Measurements from ENCODE around the gene TLK1. TPM values are rescaled to one million over a fixed set of nuclear protein-coding genes. Genes with fewer than 3 reads are reported as not detected.
"Not testable (repeated sequence)": the region's sequence is repeated elsewhere in the genome, so short reads cannot be mapped to it uniquely, and the experiment has no call there.

Gene TLK1
- total RNA-seq, 1 donor from 2014 or later, result 14.6 TPM

DNA sequence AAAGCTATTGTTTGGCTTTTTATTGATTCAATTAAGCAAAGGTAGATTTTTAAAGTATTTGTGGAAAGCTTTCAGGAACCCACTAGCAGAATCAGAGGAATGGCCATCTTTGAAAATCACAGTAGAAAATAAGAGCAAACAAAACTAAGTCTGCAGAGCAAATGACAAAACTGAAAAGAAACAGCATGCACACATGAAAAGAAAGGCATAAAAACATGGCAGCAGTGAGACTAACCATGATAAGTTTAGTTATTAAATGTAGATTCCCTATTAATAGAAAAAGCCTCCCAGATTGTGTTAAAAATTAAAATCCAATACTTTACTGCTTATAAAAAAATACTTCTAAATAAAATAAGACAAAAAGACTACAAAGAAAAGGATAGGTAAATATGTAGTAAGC lies 9.1 kb upstream of the TLK1 start:
- no peak overlapping the region for H3K9ac ChIP-seq (ENCODE audit: low read depth in 1 of 3, low read length in 3 of 3)
- no peaks in the 10 kb centered on the region for H3K36me3 ChIP-seq (ENCODE audit: control insufficient read depth in 3 of 3, insufficient read depth in 3 of 3, low read length in 3 of 3)
- no peak overlapping the region for H3K4me3 ChIP-seq (ENCODE audit: low read length in 3 of 3)
- no peaks in the 10 kb centered on the region for H3K27me3 ChIP-seq (ENCODE audit: control insufficient read depth in 3 of 3, insufficient read depth in 3 of 3, low read length in 3 of 3)
- no peaks in the 10 kb centered on the region for H3K9me3 ChIP-seq (ENCODE audit: control insufficient read depth in 3 of 3, low read length in 3 of 3)
- no peaks in the 10 kb centered on the region for H3K4me1 ChIP-seq (ENCODE audit: control insufficient read depth in 3 of 3, insufficient read depth in 3 of 3, low read length in 3 of 3)
- H3K27ac ChIP-seq (ENCODE audit: low read depth, low read length), result no peak overlapping the region

DNA sequence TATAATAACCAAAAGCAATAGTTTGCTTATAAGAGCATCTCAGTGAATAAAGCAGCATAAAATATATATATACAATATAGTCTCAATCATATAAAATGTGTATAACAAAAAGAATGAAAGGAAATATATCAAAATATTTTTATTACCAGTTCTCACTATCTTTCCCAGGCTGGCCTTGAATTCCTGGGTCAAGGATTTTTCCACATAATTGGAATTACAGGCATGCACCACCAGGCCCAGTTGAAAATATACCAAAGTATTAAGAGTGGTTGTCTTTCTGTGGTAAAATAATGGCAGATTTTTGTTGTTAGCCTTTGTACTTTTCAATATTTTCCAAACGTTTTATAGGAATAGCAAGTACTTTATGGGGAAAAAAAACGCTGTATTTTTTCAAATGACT lies 8.6 kb upstream of the TLK1 start:
- Histone ChIP-seq H3K9ac (ENCODE audit: low read depth in 1 of 3, low read length in 3 of 3) (no peak overlapping the region), H3K4me1 (ENCODE audit: control insufficient read depth in 3 of 3, insufficient read depth in 3 of 3, low read length in 3 of 3) (no peaks in the 10 kb centered on the region), H3K4me3 (ENCODE audit: low read length in 3 of 3) (no peak overlapping the region), H3K27ac (ENCODE audit: low read depth, low read length) (no peak overlapping the region), H3K9me3 (ENCODE audit: control insufficient read depth in 3 of 3, low read length in 3 of 3) (no peaks in the 10 kb centered on the region), H3K36me3 (ENCODE audit: control insufficient read depth in 3 of 3, insufficient read depth in 3 of 3, low read length in 3 of 3) (no peaks in the 10 kb centered on the region), H3K27me3 (ENCODE audit: control insufficient read depth in 3 of 3, insufficient read depth in 3 of 3, low read length in 3 of 3) (no peaks in the 10 kb centered on the region)

DNA sequence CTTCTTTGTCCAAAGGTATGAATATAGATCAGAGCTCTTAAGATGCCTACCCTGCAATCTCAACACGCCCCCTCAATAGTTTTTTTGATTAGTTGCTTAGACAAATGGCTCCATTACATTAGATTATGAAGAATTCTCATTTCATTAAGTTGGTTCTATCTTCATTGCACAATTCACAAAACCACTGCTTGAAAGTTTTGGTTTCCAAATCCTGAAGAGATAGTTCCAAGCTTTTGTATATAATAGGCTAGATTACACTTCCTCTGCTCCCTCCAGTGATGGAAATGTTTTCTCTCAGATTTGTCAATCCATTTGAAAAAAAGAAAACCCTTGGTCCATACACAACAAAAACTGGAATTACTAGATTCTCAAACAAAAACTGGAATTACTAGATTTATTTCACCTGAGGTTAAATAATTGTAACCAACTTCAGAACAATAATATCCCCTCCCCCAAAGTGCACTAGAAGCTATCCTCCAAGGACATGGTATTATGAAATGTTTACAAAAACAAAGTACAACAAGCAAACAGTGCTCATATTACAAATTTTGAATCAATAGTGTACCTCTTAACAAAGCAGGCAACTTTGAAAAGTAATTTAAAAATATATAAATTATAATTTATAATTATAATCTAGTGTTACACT lies 6.8 kb upstream of the TLK1 start:
- H3K4me1 ChIP-seq (ENCODE audit: control insufficient read depth in 3 of 3, insufficient read depth in 3 of 3, low read length in 3 of 3), result no peaks in the 10 kb centered on the region
- H3K27ac ChIP-seq (ENCODE audit: low read depth, low read length), result no peak overlapping the region
- H3K36me3 ChIP-seq (ENCODE audit: control insufficient read depth in 3 of 3, insufficient read depth in 3 of 3, low read length in 3 of 3), result no peaks in the 10 kb centered on the region
- no peak overlapping the region for H3K9ac ChIP-seq (ENCODE audit: low read depth in 1 of 3, low read length in 3 of 3)
- H3K4me3 ChIP-seq (ENCODE audit: low read length in 3 of 3), result no peak overlapping the region
- no peaks in the 10 kb centered on the region for H3K27me3 ChIP-seq (ENCODE audit: control insufficient read depth in 3 of 3, insufficient read depth in 3 of 3, low read length in 3 of 3)
- H3K9me3 ChIP-seq (ENCODE audit: control insufficient read depth in 3 of 3, low read length in 3 of 3), result no peaks in the 10 kb centered on the region

DNA sequence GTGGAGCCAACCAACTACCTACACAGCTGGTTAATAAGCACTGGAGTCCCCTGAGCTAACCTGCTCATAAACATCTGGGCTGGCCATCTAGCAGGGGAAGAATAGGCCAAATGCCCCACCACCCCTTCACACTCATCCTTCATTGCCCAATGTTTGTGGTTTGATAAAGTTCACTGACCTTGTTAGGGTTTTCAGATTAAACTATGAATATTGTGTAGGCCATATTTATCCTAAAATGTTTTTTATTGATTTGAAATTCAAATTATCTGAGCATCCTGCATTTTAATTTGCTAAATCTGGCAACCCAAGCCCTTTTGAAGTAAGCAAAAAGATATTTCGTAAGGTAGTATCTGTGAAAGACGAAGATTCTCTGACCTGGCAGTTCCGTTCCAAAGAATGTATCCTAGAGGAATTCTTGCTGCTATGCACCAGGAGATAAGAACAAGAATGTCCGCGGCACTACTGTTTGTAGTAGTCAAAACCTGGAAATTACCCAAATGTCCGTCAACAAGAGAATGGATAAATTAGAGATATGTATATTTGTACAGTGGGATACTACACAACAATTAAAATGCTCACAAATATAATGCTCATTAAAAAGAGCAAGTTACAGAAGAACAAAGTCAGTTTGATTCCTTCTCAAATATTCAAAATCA lies 5.8 kb upstream of the TLK1 start:
- Histone ChIP-seq H3K9ac (ENCODE audit: low read depth in 1 of 3, low read length in 3 of 3) (no peak overlapping the region), H3K4me3 (ENCODE audit: low read length in 3 of 3) (no peak overlapping the region), H3K9me3 (ENCODE audit: control insufficient read depth in 3 of 3, low read length in 3 of 3) (no peaks in the 10 kb centered on the region), H3K27ac (ENCODE audit: low read depth, low read length) (no peak overlapping the region), H3K36me3 (ENCODE audit: control insufficient read depth in 3 of 3, insufficient read depth in 3 of 3, low read length in 3 of 3) (no peaks in the 10 kb centered on the region), H3K4me1 (ENCODE audit: control insufficient read depth in 3 of 3, insufficient read depth in 3 of 3, low read length in 3 of 3) (peaks cover 0 to 5% (median 2%) of the 10 kb centered on the region in 3 donors), H3K27me3 (ENCODE audit: control insufficient read depth in 3 of 3, insufficient read depth in 3 of 3, low read length in 3 of 3) (no peaks in the 10 kb centered on the region)

- Histone ChIP-seq H3K27ac (ENCODE audit: low read depth, low read length) (no peak overlapping the region), H3K27me3 (ENCODE audit: control insufficient read depth in 3 of 3, insufficient read depth in 3 of 3, low read length in 3 of 3) (no peaks in the 10 kb centered on the region), H3K9me3 (ENCODE audit: control insufficient read depth in 3 of 3, low read length in 3 of 3) (no peaks in the 10 kb centered on the region)
Measured at GRCh38 chr2:171165967-171166327, 5.3 kb upstream of the TLK1 start.

GRCh38 chr2:171163261-171163660 lies 2.6 kb upstream of the TLK1 start:
- Histone ChIP-seq H3K9me3 (ENCODE audit: control insufficient read depth in 3 of 3, low read length in 3 of 3) (no peaks in the 10 kb centered on the region), H3K4me1 (ENCODE audit: control insufficient read depth in 3 of 3, insufficient read depth in 3 of 3, low read length in 3 of 3) (peaks cover 7 to 10% (median 8%) of the 10 kb centered on the region in 3 donors), H3K27me3 (ENCODE audit: control insufficient read depth in 3 of 3, insufficient read depth in 3 of 3, low read length in 3 of 3) (no peaks in the 10 kb centered on the region), H3K4me3 (ENCODE audit: low read length in 3 of 3) (no peak overlapping the region), H3K9ac (ENCODE audit: low read depth in 1 of 3, low read length in 3 of 3) (no peak overlapping the region), H3K36me3 (ENCODE audit: control insufficient read depth in 3 of 3, insufficient read depth in 3 of 3, low read length in 3 of 3) (no peaks in the 10 kb centered on the region), H3K27ac (ENCODE audit: low read depth, low read length) (no peak overlapping the region)

More at GRCh38 chr2:171165967-171166327, 5.3 kb upstream of the TLK1 start:
- Histone ChIP-seq H3K4me3 (ENCODE audit: low read length in 3 of 3) (no peak overlapping the region), H3K36me3 (ENCODE audit: control insufficient read depth in 3 of 3, insufficient read depth in 3 of 3, low read length in 3 of 3) (no peaks in the 10 kb centered on the region), H3K4me1 (ENCODE audit: control insufficient read depth in 3 of 3, insufficient read depth in 3 of 3, low read length in 3 of 3) (peaks cover 0 to 5% (median 2%) of the 10 kb centered on the region in 3 donors), H3K9ac (ENCODE audit: low read depth in 1 of 3, low read length in 3 of 3) (no peak overlapping the region)

- H3K27me3 ChIP-seq (ENCODE audit: control insufficient read depth in 3 of 3, insufficient read depth in 3 of 3, low read length in 3 of 3); H3K9me3 ChIP-seq (ENCODE audit: control insufficient read depth in 3 of 3, low read length in 3 of 3); H3K9ac ChIP-seq (ENCODE audit: low read depth in 1 of 3, low read length in 3 of 3); H3K36me3 ChIP-seq (ENCODE audit: control insufficient read depth in 3 of 3, insufficient read depth in 3 of 3, low read length in 3 of 3); H3K27ac ChIP-seq (ENCODE audit: low read depth, low read length); H3K4me3 ChIP-seq (ENCODE audit: low read length in 3 of 3): not testable (repeated sequence)
- peaks cover 8 to 15% (median 8%) of the 10 kb centered on the region in 3 donors for H3K4me1 ChIP-seq (ENCODE audit: control insufficient read depth in 3 of 3, insufficient read depth in 3 of 3, low read length in 3 of 3)
Measured at GRCh38 chr2:171162522-171163197, 2.0 kb upstream of the TLK1 start.

- no peaks in the 10 kb centered on the region for H3K36me3 ChIP-seq (ENCODE audit: control insufficient read depth in 3 of 3, insufficient read depth in 3 of 3, low read length in 3 of 3)
- peaks cover 8 to 15% (median 8%) of the 10 kb centered on the region in 3 donors for H3K4me1 ChIP-seq (ENCODE audit: control insufficient read depth in 3 of 3, insufficient read depth in 3 of 3, low read length in 3 of 3)
- peak overlapping the region; percentile 87 to 94 (median 91) for H3K4me3 ChIP-seq (ENCODE audit: low read length in 3 of 3)
- peak overlapping the region; percentile 97 for H3K27ac ChIP-seq (ENCODE audit: low read depth, low read length)
- peak overlapping the region; percentile 90 to 93 (median 92) for H3K9ac ChIP-seq (ENCODE audit: low read depth in 1 of 3, low read length in 3 of 3)
- no peaks in the 10 kb centered on the region for H3K27me3 ChIP-seq (ENCODE audit: control insufficient read depth in 3 of 3, insufficient read depth in 3 of 3, low read length in 3 of 3)
- H3K9me3 ChIP-seq (ENCODE audit: control insufficient read depth in 3 of 3, low read length in 3 of 3), result no peaks in the 10 kb centered on the region
Measured at GRCh38 chr2:171160956-171161740, 455 bp upstream of the TLK1 start.

- H3K4me3 ChIP-seq (ENCODE audit: low read length in 3 of 3), result peak overlapping the region; percentile 87 to 97 (median 91)
- H3K4me1 ChIP-seq (ENCODE audit: control insufficient read depth in 3 of 3, insufficient read depth in 3 of 3, low read length in 3 of 3), result peaks cover 8 to 15% (median 8%) of the 10 kb centered on the region in 3 donors
Measured at GRCh38 chr2:171159372-171160118, 1.1 kb downstream of the TLK1 start.

More at GRCh38 chr2:171159372-171160118, 1.1 kb downstream of the TLK1 start:
- H3K27ac ChIP-seq (ENCODE audit: low read depth, low read length), result peak overlapping the region; percentile 97
- no peaks in the 10 kb centered on the region for H3K36me3 ChIP-seq (ENCODE audit: control insufficient read depth in 3 of 3, insufficient read depth in 3 of 3, low read length in 3 of 3)
- no peaks in the 10 kb centered on the region for H3K9me3 ChIP-seq (ENCODE audit: control insufficient read depth in 3 of 3, low read length in 3 of 3)
- no peaks in the 10 kb centered on the region for H3K27me3 ChIP-seq (ENCODE audit: control insufficient read depth in 3 of 3, insufficient read depth in 3 of 3, low read length in 3 of 3)
- peak overlapping the region; percentile 88 to 91 (median 89) for H3K9ac ChIP-seq (ENCODE audit: low read depth in 1 of 3, low read length in 3 of 3)
